SU-DHL-6 (cell line): Measurements from ENCODE around the gene HID1.

Experiments used
- H2AFZ ChIP-seq: fragments of 200-600 bp; sonication (generic); 2 replicates; pipeline ENCODE4 v1.6.1; 2014; ENCODE audit warnings: low read depth, mild to moderate bottlenecking, moderate library complexity, mixed read lengths, antibody characterized with exemption, low read length; ENCODE audit not compliant: severe bottlenecking
- H3F3A ChIP-seq: fragments of 200-600 bp; shearing (Covaris generic); 2 replicates; pipeline ENCODE4 v1.6.0; 2016; ENCODE audit warnings: antibody characterized with exemption, mild to moderate bottlenecking; ENCODE audit not compliant: insufficient read depth
- H3K27ac ChIP-seq: fragments of 200-600 bp; sonication (generic); 2 replicates; pipeline ENCODE4 v1.5.1; 2016; ENCODE audit warnings: low read depth, mild to moderate bottlenecking, low read length, moderate library complexity, mixed read lengths
- H3K27me3 ChIP-seq: fragments of 200-600 bp; sonication (generic), shearing (Covaris generic); 2 replicates; pipeline ENCODE4 v1.6.0; 2014; ENCODE audit warnings: mild to moderate bottlenecking, low read length
- H3K36me3 ChIP-seq: fragments of 200-600 bp; sonication (generic); 2 replicates; pipeline ENCODE4 v1.6.1; 2014; ENCODE audit warnings: mild to moderate bottlenecking, low read length, mixed read lengths
- H3K4me2 ChIP-seq: fragments of 300-600, 200-600 bp; shearing (Covaris generic), sonication (generic); 2 replicates; pipeline ENCODE4 v1.6.0; 2014; ENCODE audit warnings: low read length, low read depth, mild to moderate bottlenecking; ENCODE audit not compliant: poor library complexity, severe bottlenecking
- H3K4me3 ChIP-seq: fragments of 200-600 bp; sonication (generic); 2 replicates; pipeline ENCODE4 v1.5.1; 2014; ENCODE audit warnings: antibody characterized with exemption, low read length, mild to moderate bottlenecking, mixed read lengths; ENCODE audit not compliant: insufficient read depth, poor library complexity, severe bottlenecking
- H3K79me2 ChIP-seq: fragments of 200-600 bp; sonication (generic); 2 replicates; pipeline ENCODE4 v1.6.1; 2014; ENCODE audit warnings: mild to moderate bottlenecking, low read length, moderate library complexity; ENCODE audit not compliant: insufficient read depth
- H3K9ac ChIP-seq: fragments of 200-600 bp; sonication (generic); 2 replicates; pipeline ENCODE4 v1.7.0; 2014; ENCODE audit warnings: mild to moderate bottlenecking, low read length
- H3K9me2 ChIP-seq: fragments of 200-600 bp; sonication (generic); replicated peaks from 2 replicates; pipeline ENCODE4 v1.6.1; 2014; ENCODE audit warnings: low read length; ENCODE audit not compliant: insufficient read depth
- H3K9me3 ChIP-seq: fragments of 200-600 bp; sonication (generic); 2 replicates; pipeline ENCODE4 v1.6.1; 2014; ENCODE audit warnings: low read length, mixed read lengths; ENCODE audit not compliant: insufficient read depth
- H4K20me1 ChIP-seq: fragments of 200-600 bp; sonication (generic); 2 replicates; pipeline ENCODE4 v1.6.1; 2014; ENCODE audit warnings: low read depth, mild to moderate bottlenecking, antibody characterized with exemption, low read length, moderate library complexity, mixed read lengths
- EZH2phosphoT487 ChIP-seq: fragments of 200-600 bp; sonication (generic), shearing (Covaris generic); conservative IDR thresholded peaks from 2 replicates; pipeline ENCODE4 v1.6.1; 2018; ENCODE audit warnings: mild to moderate bottlenecking, antibody characterized with exemption, low read length, moderate library complexity, mixed read lengths
- TF ChIP-seq, protein P1 (sequence below): fragments of 200-600 bp; sonication (generic); IDR thresholded peaks from one replicate; pipeline ENCODE4 v1.5.1; 2017; ENCODE audit warnings: antibody characterized with exemption, mild to moderate bottlenecking, low read length, moderate library complexity; ENCODE audit not compliant: insufficient read depth, poor library complexity, severe bottlenecking

The HID1 gene

DNA sequence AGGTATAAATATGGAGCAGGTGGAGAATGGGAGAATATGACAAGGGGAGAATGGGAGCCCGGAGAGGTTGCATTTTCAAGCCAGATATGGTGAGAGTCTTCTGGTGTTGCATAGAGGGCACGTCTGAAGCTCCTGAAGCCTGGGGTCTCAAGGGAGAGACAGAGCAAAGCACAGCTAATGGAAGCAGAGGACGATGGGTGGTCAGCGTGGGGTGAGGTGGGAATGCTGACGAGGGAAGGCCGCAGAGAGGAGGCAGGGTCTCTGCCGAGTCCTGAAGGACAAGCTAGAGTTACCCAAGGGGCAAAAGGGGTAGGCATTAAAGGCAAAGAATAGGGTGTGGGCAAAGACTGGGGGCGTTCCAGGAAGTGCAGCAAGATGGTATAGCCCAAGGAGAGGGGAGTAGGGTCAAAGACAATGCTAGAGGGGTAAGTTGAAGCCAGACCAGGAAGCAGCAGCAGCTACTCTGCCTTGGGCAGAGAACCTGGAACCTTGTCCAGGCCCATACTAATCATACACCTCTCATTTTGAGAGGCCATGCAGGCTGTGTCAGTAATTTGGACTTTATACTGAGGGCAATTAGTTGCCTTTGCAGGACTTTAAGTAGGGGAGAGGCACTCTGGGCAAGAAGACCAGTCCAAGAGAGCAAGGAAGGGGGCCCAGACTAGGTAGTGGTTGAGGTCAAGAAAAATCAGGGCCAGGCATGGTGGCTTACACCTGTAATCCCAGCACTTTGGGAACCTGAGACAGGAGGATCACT, 34.2 kb downstream of the HID1 start:
- Histone ChIP-seq H3K4me2 (no peak overlapping the region), H3K4me3 (no peak overlapping the region), H3F3A (no peaks in the 10 kb centered on the region), H3K27ac (no peak overlapping the region), H3K9me2 (no peaks in the 10 kb centered on the region), H3K9ac (no peak overlapping the region), H4K20me1 (no peaks in the 10 kb centered on the region), H3K27me3 (no peaks in the 10 kb centered on the region), H2AFZ (no peak overlapping the region), H3K36me3 (no peaks in the 10 kb centered on the region), H3K9me3 (no peaks in the 10 kb centered on the region), H3K79me2 (no peaks in the 10 kb centered on the region)
- TF ChIP-seq, protein P1, sequence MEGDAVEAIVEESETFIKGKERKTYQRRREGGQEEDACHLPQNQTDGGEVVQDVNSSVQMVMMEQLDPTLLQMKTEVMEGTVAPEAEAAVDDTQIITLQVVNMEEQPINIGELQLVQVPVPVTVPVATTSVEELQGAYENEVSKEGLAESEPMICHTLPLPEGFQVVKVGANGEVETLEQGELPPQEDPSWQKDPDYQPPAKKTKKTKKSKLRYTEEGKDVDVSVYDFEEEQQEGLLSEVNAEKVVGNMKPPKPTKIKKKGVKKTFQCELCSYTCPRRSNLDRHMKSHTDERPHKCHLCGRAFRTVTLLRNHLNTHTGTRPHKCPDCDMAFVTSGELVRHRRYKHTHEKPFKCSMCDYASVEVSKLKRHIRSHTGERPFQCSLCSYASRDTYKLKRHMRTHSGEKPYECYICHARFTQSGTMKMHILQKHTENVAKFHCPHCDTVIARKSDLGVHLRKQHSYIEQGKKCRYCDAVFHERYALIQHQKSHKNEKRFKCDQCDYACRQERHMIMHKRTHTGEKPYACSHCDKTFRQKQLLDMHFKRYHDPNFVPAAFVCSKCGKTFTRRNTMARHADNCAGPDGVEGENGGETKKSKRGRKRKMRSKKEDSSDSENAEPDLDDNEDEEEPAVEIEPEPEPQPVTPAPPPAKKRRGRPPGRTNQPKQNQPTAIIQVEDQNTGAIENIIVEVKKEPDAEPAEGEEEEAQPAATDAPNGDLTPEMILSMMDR = no peak
- TF ChIP-seq EZH2phosphoT487 = no peak

DNA sequence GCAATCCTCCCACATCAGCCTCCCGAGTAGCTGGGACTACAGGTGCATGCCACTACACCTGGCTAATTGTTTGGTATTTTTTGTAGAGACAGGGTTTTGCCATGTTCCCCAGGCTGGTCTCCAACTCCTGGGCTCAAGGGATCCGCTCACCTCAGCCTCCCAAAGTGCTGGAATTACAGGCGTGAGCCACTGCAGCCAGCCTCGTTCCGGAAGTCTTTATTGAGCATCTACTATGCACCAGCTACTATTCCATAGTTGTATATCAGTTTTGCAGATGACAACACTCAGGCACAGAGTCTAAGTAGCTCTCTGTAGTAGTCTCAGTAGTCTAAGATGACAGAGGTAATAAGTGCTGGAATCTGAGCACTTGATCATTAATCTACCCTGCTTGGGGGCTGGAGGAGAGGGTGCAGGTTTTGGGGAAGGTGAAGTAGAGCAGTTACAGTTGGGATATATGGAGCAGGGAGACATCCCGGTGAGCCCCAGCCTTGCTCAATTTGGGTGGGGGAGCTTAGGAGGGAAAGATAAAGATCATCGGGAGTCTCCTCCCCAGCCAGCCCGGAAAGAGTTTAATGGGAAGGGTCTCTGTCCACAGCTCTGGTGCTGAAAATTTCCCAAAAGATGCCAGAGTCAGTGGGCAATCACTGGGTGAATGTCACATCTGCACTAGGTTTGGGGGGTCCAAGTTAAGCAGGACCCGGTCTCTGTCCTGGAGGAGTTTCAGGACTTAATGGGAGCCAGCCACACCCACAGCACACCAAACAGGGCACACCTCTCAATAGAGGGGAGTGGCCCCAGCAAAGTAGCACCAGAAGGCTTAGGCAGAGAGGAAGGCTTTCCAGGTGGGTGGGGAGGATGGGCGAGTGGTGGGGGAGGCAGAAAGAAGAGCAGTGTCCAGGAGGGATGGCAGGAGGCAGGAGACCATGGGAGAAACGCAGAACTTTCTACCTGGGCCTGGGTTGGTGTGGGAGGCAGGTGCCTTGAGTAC, 35.2 kb downstream of the HID1 start:
- no peak overlapping the region for H3K4me3 ChIP-seq
- H3K4me2 ChIP-seq = no peak overlapping the region
- no peaks in the 10 kb centered on the region for H3K79me2 ChIP-seq
- no peaks in the 10 kb centered on the region for H3F3A ChIP-seq
- H3K9me3 ChIP-seq = no peaks in the 10 kb centered on the region
- no peak overlapping the region for H2AFZ ChIP-seq
- no peak overlapping the region for H3K9ac ChIP-seq
- no peak for TF ChIP-seq EZH2phosphoT487
- TF ChIP-seq, protein P1 = no peak
- no peaks in the 10 kb centered on the region for H3K36me3 ChIP-seq
- no peaks in the 10 kb centered on the region for H4K20me1 ChIP-seq
- no peaks in the 10 kb centered on the region for H3K27me3 ChIP-seq
- H3K9me2 ChIP-seq = no peaks in the 10 kb centered on the region
- no peak overlapping the region for H3K27ac ChIP-seq

DNA sequence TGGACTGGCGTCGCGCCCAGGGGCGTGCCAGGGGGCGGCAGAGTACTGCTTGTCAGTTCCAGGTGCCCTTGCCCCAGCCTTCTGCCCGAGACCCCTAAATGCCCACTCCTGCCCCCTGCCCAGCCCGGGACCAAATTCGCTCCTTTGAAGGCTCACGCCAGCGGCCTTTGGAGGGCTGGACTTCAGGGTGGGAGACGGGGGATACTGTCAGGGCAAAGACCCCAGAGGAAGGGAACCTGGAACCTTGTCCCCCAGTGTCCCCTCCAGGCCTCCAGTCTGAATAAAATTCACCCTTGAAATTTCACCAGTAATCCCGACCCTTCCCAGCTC, 36.1 kb downstream of the HID1 start:
- Histone ChIP-seq H3K9me2 (no peaks in the 10 kb centered on the region), H3K4me3 (no peak overlapping the region), H3K4me2 (no peak overlapping the region), H4K20me1 (no peaks in the 10 kb centered on the region), H3K36me3 (no peaks in the 10 kb centered on the region), H3K9me3 (no peaks in the 10 kb centered on the region), H3K27ac (no peak overlapping the region), H3F3A (no peaks in the 10 kb centered on the region), H3K79me2 (no peaks in the 10 kb centered on the region), H3K9ac (no peak overlapping the region), H3K27me3 (no peaks in the 10 kb centered on the region), H2AFZ (no peak overlapping the region)
- no peak for TF ChIP-seq EZH2phosphoT487
- TF ChIP-seq, protein P1 = no peak
